GM10248 (cell line): ENCODE measurements around the gene ANKRD13D.

Source experiments
- CTCF ChIA-PET: fragments of 300-600 bp; sonication (Branson Sonifier 250); formaldehyde crosslinking; extraction: SDS; loops from one replicate; lab custom pipeline; 2021; ENCODE audit warnings: antibody characterized with exemption; lab: Yijun Ruan, JAX
- POLR2A ChIA-PET: fragments of 350-650 bp; sonication (Branson Sonifier 250); formaldehyde crosslinking; extraction: SDS; loops from one replicate; lab custom pipeline; 2020; ENCODE audit warnings: antibody characterized with exemption; lab: Yijun Ruan, JAX
- DNase-seq: peaks from one replicate; pipeline ENCODE4 v3.0.0; 2012; ENCODE audit errors: extremely low spot score
- CTCF ChIP-seq: IDR thresholded peaks from 2 replicates; pipeline ENCODE4 v1.5.1; 2012; ENCODE audit warnings: mild to moderate bottlenecking, low read depth; ENCODE audit errors: extremely low read depth, missing control alignments, control extremely low read depth

ANKRD13D gene

GRCh38 chr11:67278135-67278938 is 10.8 kb upstream of the ANKRD13D start:
- POLR2A ChIA-PET, result interaction anchor here (0.5 to 1.7 kb wide), 5 partner anchors 11 to 75 kb away, joined by 3 to 12 read pairs (median 4); partner anchors contain the start of genes ANKRD13D and POLD4
- TF ChIP-seq CTCF, result no peak
- no peak for DNase-seq
- CTCF ChIA-PET, result interaction anchor here (1.1 to 2.4 kb wide), 12 partner anchors 9 to 104 kb away, joined by 3 to 14 read pairs (median 6); partner anchors contain the start of gene ANKRD13D

DNA sequence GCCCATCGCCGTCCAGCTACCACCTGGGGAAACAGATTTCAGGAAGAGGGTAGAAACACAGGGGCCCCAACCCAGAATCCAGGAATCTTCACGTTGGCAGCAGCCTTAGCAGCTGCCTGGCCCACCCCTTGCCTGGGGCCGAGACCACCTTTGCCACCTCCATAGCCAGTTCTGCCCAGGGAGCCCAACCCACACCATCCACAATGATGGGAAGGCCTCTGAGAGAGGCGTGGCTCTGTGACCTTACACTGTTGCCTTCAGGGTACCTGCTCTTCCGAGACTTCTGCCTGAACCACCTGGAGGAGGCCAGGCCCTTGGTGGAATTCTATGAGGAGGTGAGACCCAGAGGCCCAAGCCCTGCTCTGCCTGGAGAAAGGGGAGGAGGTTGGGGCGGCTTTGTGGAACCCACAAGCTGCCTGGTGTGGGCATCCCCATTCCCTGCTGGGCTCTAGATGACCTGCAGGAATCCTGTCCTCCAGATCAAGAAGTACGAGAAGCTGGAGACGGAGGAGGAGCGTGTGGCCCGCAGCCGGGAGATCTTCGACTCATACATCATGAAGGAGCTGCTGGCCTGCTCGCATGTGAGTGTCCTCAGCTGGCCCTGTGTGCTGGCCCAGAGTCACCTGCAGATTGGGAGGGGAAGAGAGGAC is 10.0 kb upstream of the ANKRD13D start:
- TF ChIP-seq CTCF, result no peak
- no peak for DNase-seq
- ChIA-PET POLR2A (no interaction called here), CTCF (interaction anchor here (0.7 to 1.9 kb wide), 4 partner anchors 9 to 38 kb away, joined by 3 to 7 read pairs (median 4); partner anchors contain the start of gene ANKRD13D)

DNA sequence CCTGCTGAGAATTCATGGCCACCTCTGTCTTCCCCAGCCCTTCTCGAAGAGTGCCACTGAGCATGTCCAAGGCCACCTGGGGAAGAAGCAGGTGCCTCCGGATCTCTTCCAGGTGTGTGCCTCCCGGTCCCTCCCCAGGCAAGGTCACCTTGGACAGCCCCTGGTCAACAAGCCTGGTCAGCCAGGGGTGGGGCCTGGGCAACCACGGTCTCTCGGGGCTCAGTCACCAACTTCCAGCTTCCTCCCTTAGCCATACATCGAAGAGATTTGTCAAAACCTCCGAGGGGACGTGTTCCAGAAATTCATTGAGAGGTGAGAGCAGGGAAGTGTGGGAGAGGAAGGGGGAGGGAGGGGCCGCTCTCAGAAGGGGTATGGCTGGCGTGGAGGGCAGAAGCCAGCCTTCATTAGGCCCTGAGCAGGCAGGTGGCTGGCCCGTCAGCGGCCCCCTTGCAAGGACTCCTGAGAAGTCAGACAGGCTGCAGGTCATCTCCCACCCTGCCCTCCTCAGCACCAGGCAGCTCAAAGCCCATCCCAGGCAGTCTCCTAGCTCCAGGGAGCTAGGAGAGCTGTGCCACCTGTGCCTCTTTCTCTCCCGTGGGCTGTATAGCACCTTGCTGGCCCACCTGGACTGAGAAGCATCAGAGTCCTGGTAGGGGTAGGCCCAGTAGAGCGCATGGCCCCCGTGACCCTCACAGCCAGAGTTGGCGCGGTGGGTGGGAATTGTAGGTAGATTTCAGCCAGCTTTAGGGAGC is 9.3 kb upstream of the ANKRD13D start:
- ChIA-PET POLR2A (no interaction called here), CTCF (interaction anchor here (0.7 to 1.9 kb wide), 4 partner anchors 9 to 37 kb away, joined by 3 to 7 read pairs (median 4); partner anchors contain the start of gene ANKRD13D)
- no peak for TF ChIP-seq CTCF
- no peak for DNase-seq

DNA sequence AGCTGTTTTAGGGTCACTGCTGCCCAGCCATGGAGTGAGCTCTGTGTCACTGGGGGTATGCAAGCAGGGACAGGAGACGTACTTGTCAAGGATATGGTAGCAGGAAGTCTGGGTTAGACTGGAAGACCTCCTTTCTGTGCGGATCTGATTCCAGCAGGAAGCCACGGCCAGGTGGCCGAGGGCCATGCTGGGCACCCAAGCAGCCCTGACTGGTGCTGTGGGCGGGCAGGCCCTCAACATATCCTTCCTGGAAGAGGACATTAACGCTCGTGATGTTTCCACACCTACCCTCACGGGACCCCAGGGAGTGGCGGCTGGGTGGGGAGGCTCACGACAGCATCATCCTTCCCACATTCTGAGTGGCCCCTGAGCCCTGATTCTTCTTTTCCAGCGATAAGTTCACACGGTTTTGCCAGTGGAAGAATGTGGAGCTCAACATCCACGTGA is 8.7 kb upstream of the ANKRD13D start:
- DNase-seq, result no peak
- POLR2A ChIA-PET, result no interaction called here
- TF ChIP-seq CTCF, result no peak
- CTCF ChIA-PET, result interaction anchor here (1.3 to 1.9 kb wide), 3 partner anchors 8 to 18 kb away, joined by 3 to 7 read pairs (median 5); partner anchors contain the start of gene ANKRD13D

- no peak for DNase-seq
- ChIA-PET POLR2A (no interaction called here), CTCF (interaction anchor here (1.3 to 1.5 kb wide), 2 partner anchors 9 to 14 kb away, joined by 3 to 4 read pairs; no protein-coding TSS in a partner anchor)
- no peak for TF ChIP-seq CTCF
Measured at GRCh38 chr11:67280788-67281551, 8.1 kb upstream of the ANKRD13D start.
